H1 (cell line): Measurements from ENCODE around the gene PTCH1. TPM values are rescaled to one million over a fixed set of nuclear protein-coding genes. Genes with fewer than 3 reads are reported as not detected.

Experiments used
- polyA plus RNA-seq, 7 experiments: library from polyadenylated mRNA; depleted of rRNA in 3 of 7; stranded (reverse) in 5 of 7; unstranded in 2 of 7; fragments of >200 nt in 5 of 7; fragments of 200-250 nt in 2 of 7; gene quantifications; 1 replicate in 5 of 7; 2 replicates in 1 of 7; 4 replicates in 1 of 7; pipeline versions ENCODE4 v1.2.1 to v1.2.3, GENCODE V29; 2011 to 2013; ENCODE audit warnings: missing spikeins in 2 of 7, mixed read lengths in 2 of 7
- small RNA-seq: library from polyadenylated mRNA; stranded (forward); fragments of <200 nt; extraction: miRNeasy Mini kit (QIAGEN cat#:217004); gene quantifications from one replicate; pipeline ENCODE3, GENCODE V24; 2013; ENCODE audit not compliant: insufficient read depth
- total RNA-seq: library from RNA; stranded (reverse); fragmentation: NEBNext Ultra II Directional; extraction: Animal tissue kit (Norgen Biotek cat#: 25700); gene quantifications from 2 replicates; pipeline ENCODE4 v1.2.1, GENCODE V29; 2021

The PTCH1 gene
- total and polyA plus RNA-seq, 2 of the 8 experiments (the other 6 are each of a cell fraction or from before 2014, with no cell fraction given) = 6.4 to 34.1 TPM

Small RNA genes within 50 kb of the gene (small RNA-seq; reads per million reads assigned to genes)
- not detected for gene MT1P1

Other genes starting within 250 kb of the PTCH1 start
- gene FANCC, start 199.3 kb downstream of the PTCH1 start, total RNA-seq = 15.2 and 15.4 TPM in 2 replicates
- gene FANCC, start 199.3 kb downstream of the PTCH1 start, polyA plus RNA-seq (2011; rRNA removed) = 7.6 and 7.8 TPM in 2 replicates